ENCODE measurements around the gene CEMP1.

CEMP1 gene

DNA sequence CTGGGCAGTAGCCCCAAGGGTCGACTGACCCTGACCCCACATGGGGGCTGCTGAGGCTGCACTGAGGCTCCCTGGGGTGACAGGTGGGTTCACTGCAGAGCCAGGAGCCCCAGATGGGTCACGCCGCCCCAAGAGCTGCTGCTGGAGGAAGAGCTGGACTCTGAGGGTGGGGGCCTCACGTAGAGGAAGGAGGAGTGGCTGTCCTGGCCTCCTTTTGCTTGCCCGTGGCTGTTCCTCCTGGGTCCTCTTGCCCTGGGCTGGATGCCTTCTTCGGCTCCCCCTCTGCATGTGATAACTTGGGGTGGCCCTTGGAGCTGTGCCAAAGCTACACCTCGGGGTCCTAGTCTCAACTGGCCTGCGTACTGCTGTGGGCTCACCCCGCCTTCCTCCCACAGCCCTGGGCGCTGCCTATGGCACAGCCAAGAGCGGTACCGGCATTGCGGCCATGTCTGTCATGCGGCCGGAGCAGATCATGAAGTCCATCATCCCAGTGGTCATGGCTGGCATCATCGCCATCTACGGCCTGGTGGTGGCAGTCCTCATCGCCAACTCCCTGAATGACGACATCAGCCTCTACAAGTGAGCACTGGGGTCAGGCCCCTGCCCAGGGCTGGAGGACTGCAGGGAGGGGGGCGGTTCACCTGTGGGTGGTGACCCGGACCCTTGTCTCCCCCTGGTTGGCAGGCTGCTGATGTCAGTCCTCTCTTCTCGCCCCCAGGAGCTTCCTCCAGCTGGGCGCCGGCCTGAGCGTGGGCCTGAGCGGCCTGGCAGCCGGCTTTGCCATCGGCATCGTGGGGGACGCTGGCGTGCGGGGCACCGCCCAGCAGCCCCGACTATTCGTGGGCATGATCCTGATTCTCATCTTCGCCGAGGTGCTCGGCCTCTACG lies 12.1 kb downstream of the CEMP1 start:
- no peak for DNase-seq

DNA sequence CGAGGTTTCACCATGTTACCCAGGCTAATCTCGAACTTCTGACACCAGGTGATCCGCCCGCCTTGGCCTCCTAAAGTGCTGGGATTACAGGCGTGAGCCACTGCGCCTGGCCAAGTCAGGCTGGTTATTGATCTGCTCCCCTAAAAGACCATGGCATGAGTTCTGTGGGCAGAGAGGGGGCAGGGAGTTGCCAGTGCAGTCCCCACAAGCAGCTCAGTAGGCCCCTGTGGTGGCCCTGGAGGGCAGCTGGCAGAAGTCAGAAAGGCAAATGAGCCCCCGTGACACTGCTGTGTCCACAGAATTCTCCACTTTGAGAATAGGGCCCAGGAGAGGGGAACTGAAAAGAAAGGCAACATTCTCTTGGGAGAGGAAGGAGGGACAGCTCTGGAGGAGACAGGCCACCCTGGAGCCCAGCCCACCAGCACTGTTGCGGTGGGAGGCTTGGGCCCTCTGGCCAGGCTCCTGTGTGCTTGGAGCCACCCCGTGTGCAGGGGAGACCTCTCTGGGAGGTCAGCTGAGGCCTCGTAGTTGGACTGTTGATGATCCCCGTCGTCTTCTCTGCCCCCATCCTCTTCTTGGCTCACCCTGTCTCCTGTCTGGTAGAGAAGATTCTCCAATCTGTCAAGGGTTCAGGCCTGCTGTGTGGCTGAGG lies 13.1 kb downstream of the CEMP1 start:
- DNase-seq: no peak

DNA sequence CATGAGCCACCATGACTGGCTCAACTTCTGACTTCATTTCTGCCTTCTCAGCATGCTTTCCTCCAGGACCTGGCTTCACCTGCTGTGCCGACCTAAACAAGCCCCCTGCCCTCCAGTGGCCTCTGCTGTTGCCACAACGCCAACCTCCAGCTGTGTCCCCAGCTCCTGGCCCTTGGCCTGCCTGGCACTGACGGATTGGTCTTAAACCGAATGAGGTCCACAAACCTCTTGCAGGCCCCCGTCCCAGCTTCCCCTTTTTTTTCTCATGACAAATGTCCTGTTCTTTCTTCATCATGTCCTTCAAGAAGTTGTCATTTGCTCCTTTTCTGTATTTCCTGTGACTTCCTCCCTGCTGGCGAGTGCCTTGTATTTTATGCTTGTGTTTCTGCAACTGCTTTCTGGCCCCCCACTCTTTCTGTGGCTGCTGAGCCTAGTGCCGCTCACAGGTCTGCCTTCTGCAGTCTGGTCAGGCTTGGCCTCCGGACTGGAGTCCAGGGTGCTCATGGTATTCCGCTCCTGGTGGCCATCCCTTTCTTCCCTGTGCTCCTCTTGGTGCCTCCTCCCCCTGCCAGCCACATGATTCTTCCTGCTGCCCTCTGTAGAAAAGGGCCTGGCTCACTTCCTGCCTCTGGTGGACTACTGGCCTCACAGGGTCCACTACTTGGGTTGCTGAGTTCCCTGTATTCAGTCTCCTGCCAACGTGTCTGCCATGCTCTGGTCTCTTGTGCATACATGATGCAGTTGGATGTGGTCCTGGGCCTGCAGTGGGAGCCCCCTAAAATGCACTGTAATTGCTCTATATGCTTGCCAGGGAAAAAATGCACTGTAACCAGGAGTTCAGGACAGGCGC lies 14.6 kb downstream of the CEMP1 start:
- DNase-seq: no peak

DNA sequence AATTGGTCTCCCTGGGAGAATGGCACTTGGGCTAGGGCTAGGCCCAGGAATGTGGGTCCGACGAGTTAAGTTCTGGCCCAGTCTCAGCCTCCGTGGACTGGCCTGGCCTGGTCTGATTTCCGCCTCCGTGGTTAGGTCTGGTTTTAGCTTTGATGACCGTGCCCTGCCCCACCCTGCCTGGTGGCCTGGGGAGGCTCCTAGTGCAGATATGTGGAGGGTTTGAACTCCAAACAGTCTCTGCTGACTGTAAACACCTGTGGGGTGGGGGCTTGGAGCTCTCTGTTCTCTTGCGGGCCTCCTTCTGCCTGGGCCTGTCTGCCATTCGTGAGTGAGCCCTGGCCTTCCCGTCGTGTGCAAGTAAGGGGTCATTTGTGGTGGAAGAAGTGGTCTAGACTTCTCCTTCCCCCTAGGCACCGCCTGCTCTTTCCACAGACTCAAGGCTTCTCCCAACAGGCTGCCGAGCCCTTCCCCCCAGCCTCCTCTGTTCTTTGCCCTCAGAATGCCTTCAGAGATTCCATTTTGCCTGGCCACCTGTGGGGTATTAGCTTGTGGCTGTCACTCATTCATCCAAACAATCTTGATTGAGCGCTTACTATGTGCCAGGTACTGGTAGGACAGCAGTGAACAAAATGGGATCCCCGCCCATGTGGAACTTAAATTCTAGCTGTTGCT lies 15.9 kb downstream of the CEMP1 start:
- DNase-seq: no peak

DNA sequence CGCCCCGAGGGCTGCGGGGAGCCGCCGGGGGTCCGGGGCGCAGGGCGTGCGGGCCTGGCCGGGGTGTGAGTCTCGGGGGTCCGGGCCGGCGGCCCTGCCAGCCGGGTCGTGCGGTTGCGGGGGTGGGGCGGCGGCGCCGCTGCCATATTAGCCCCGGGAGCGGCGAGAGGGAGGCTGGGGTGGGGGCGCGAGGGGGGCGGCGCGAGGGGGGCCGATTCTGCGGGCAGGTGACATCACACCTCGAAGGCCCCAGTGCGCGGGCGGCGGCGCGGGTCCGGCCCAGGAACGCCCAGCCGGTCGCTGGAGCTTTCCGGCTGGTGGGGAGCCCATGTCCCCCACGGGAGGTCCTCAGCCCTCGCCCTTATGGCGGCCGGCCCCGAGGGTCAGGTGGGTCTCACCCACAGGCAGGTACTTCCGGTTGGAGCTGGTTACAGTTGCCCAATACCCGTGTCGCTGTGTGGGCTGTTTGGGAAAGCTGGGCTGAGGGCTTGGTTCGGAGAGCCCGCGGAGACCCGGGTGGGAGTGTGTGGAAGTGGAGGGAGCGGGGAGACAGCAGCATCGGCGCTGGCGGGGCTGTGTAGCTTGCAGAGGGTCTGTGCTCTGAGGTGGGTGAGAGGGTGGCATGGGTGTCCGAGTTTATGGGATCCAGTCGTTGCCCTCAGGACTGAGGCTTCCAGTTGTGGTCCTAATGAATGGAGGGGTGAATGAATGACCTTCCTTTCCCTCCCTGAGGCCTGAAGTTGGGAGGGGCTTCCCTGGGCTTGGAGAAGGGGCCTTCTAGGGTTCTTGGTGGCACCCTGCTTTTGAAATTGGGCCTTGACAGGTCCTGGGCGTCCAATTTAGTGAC lies 16.7 kb downstream of the CEMP1 start:
- DNase-seq: no peak

DNA sequence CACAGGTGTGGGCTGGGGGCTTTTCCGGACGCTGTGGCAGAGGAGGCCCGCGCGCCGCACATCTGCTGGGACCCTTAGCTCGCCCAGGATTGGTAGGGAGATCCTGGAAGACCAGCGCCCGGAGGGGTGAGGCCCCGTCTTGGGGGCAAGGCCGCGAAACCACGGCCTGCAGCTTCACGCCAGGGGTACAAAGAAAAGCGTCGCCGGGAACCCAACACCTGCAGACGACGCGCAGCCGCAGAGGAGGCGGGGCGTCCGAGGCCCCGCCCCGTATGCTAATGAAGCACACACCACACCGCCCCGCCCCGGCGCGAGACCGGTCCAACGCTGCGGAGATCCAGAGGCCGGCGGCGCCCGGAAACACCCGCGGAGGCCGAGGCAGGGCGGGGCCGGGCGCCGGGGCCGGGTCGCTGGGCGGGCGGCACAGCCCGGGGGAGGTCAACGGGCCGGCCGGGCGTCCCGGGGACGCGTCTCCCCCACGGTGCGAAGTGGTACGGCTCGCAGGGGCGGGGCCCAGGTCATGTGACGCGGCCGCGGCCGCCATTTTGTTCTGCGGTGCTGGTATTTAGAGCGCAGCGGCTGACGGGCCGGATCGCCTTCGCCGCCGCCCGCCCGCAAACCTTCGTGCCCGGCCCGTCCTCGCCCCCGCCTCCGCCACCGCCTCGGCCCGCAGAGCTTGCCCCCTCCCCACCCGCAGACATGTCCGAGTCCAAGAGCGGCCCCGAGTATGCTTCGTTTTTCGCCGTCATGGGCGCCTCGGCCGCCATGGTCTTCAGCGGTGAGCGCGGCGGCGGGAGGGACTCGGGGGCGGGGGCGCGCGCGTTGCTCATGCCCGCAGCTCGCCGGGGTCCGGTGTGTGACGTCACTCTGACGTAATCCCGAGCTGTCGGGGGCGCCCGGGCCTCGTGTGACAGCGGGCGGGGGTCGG lies 17.5 kb downstream of the CEMP1 start, which contains the start of gene ATP6V0C:
ATP6V0C (plus strand) TSS at position 548 of the 928 bp plus-strand sequence; CDS start at position 700, 152 bp downstream.
- peak; percentile 75 for DNase-seq

DNA sequence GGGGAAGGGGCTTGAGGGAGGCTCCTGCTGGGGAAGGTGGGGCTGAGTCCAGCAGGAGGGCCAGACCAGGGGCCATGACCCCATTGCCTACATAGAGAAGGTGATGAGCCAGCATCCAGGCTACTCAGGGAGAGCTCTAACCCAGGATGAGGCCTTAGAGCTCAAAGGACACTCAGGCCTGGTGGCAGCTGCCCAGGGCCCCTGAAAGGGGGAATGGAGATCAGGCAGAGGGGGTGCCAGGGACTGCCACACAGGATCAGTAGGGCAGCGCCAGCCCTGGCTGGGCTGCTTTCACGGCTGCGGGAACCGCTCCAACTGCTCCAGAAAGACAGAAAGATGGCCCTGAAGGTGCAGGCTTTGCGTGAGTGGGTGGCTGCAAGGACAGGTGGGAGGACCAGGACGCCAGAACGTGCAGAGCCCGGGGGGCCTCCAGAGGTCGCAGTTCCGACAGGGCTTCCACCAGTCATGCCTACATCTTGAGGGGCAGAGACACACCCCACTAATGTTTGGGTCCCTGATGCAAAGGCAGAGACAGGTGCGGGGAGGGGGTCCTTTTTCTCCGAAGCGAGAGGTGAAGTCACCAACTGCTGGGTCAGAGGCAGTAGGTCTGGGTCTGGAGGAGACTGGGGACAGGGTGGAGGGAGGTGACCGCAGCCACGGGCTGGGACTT lies 18.3 kb downstream of the CEMP1 start:
- no peak for DNase-seq

DNA sequence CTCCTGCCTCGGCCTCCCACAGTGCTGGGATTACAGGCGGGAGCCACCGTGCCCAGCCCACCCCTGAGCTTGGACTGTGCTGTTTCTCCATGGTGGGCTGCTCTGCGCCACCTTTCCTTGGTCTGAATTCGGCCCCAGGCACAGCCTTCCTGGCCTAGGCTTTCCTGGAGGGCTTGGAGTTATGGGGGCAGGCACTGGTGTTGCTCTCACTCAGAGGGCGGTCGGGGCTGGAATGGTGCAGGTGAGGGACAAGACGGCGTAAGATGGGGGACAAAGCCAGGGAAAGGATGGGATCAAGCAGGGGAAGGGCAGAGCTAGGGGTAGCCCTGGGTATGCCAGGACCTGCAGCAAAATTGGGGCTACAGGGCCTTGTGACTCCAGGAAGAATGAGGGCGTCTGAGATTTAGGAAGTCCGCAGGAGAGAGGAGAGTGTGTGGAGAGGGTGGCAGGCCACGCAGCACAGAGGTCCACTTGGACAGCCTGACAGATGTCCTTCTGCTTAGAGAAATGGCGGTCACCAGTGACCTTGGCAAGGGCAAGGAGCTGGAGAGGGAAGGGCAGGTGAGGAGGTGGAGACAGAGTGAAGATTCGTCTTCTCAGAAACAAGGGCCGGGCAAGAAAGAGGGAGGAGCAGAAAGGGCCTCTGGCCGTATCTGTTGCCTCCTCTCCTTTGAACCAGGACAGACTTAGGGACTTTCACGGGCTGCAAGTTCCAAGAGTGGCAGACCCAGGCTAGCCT lies 19.0 kb downstream of the CEMP1 start:
- DNase-seq: no peak

DNA sequence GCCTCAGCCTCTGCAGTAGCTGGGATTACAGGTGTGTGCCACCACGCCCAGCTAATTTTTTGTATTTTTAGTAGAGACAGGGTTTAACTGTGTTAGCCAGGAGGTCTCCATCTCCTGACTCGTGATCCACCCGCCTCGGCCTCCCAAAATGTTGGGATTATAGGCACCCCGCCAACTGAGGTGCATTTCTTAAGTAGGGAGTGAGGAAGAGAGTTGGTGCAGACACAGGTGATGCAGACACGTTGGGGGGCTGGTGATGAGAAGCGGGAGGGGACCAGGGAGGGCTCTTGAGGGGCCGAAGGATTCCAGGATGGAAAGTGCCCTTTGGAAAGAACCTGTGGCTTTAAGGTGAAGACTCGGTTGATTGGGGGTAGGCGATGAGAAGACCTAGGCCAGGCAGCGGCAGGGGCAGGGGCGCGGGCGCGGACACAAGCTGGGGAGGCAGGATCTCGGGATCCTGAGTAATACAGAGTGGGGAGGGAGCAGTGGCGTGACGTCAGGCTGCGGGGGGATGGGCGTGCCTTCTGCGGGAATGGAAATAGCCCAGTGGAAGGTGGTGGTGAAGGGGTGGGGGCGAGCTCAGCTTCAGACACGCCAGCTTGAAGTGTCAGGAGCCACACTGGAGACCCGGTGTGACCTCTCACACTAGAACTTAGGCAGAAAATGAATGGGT lies 19.9 kb downstream of the CEMP1 start:
- DNase-seq: no peak

DNA sequence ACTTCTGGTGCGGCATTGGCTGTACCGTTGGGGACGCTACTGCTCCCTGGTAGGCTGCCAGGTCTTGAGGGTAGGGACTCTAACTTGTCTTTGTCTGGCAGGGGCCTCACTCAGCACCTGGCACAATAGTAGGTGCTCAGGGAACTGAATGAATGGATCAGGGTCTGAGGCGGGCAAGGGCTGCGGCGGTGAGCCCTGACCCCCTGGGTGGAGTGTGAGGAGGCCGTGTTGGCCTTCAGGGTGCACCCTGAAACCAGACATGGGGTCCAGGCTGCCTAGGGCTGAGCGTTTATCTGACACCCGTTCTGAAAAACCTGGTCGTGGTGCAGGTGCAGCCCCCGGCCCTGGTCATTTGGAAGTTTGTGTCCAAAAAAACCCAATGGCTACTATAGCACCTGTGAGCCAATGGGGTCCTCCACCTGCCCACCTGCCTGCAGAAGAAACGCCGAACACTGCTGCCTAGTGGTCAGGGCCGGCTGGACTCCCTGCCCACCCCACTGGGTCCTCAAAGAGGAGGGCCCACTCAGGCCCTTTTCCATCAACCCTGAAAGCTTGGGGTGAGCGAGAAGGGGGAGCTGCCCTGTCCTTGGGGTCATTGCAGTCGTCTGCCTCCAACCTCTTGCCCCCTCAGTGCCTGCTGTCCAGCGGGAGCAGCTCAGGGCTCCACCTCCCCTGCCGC lies 22.3 kb downstream of the CEMP1 start:
- no peak for DNase-seq

DNA sequence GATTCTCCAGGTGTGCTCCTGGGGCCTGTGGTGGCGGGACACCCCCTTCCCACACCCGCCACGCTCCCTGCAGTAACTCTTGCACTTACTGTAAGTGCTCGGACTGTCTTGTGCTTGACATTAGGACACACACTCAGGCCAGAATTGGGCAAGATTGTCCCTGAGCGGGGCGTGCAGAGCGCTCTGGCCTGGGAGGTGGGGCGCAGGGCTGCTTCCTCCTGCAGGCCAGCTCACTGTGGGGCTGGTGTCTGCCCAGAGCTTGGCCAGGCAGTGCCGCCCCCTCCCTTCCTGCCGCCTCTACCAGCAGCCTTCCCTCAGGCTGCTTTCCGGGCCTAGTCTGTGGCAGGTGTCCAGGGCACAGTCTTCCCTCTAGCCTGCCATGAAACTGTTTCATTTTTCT lies 23.5 kb downstream of the CEMP1 start:
- no peak for DNase-seq

DNA sequence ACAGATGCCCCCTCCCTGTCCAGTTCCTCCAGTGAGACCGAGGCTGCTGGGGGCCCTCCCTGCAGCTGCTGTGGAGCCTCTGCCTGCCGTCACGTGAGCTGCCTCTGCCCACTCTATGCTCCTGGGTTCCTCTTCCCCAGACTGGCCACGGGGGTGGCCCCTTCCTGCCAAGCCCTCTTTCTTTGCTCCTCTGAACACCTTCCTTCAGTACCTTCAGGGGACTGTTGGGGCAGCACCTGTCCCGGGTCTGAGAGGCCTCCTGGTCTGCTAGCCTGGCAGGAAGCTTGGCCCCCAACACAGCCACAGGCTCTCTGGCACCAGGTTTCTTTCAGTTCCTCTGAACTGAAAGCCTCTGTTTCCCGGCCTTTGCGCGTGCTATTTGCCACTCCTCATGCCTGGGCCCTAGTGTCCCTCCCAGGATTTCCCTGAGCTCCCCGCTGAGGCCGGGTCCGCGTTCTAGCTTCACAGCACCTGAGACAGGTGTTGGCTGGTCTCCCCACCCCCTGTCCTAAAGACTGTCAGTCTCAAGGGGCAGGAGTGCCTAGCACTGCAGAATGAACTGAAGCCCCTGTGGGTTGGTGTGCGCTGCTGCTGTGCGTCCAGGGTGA lies 24.1 kb downstream of the CEMP1 start:
- no peak for DNase-seq

DNA sequence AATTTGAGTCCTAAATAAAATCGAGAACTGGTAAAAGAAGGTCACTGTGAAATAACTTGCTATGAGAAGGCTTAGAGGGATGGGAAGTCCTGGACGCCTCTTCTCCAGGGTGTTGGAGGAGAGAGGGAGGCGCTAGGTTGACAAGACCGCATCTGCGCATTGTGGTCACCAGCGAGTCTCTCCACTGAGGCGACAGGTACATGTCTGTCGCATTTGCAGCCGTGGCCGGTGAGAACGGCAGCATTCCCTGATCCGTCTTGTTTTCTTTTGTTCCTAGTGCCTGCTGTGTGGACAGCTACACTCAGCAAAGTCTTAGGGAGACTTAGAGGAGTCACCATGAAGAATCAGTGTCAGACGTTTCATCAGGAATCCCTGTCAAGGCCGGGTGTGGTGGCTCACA lies 25.5 kb downstream of the CEMP1 start:
- DNase-seq: no peak

DNA sequence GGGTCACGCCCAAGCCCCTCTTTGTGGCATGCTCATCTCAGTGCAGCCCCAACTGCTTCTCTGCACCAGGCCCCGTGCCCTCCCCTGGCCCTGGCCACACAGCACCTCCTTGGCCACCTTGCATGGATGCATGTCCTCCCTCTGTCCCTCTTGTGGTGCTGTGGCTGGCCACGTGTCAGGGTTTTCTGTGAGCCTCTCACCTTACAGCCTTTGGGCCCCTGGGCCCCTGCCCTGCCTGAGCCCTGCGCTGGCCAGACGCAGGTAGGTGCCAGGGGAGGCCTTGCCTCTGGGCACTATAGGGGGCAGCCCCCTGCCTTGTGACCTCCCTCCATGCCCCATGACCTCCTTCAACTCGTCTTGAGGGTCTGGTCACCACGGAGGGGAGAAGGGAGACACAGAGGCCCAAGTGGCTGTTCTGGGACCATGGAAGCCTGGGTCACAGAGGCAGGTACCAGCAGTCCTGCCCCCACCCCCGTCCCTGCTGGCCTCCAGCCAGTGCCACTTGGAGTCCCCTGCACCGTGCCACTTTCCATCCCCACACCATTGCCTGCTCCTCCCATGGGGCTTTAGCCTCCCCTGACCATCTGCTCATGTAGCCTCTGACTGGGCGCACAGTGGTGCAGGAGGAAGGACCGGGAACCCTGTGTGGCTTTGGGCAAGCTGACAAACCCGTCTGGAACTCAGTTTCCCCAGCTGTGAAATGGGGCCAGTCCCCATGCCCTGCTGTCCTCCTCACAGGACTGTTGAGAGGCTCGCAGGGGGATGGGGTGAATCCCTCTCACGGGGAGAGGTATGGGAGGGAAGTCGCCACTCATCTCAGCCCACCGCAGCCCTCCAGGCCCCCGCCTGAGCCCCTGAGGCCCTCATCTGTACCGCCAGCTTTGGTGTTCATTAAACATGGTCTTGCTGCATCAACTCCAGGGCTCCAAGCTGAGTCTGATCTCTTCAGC lies 29.0 kb downstream of the CEMP1 start:
- no peak for DNase-seq

DNA sequence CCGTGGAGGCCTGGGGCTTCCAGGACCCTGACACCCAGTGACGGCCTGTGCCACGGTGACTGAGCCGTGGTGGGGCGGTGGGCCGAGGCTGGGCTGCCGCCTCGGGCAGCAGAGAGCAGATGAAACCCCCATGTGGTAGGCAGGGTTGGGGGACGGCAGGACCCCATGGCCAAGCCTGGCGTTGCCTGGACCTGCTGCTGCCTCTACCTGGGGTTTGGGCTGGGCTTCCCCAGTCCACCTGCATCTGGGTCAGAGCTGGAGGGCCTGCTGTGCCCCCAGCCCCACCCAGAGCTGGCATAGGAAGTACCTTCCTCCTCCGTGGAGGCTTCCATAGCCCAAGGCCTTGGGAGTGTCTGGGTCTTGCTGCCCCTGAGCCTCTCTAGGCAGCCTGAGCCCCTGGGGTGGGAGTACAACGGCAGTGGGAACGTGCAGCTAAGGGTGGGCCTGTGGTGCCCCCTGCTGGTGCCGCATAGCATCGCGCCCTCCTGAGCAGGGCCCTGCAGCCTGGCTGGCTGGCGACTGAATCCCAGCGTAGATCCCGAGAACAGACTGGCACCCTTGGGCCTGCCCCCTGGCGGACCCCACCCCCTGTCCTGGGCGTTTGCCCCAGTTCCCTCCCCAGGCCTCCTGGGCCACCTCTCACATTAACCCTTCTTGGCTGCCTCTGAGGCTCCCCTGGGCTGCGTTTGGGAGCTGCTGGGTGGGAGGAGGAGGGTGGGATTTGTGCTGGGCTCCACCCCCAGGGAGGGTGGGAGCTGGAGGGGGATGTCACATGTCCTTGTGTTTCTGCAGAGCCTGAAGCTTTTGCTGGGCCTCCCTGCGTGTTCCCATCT lies 30.1 kb downstream of the CEMP1 start:
- DNase-seq: peak; percentile 30

Data from DMS 273 treated with DMSO at 0.1 percent for 48 hours (cell line).